Adrenal gland (tissue), 12 donors: ENCODE data around the gene TRIM66. TPM values are rescaled to one million over a fixed set of nuclear protein-coding genes. Genes with fewer than 3 reads are reported as not detected.

Source experiments
- DNase-seq, 7 donors: peaks; one replicate each; pipeline ENCODE4 v3.0.0-alpha.2; 2019 to 2020
- H3K27ac ChIP-seq, 5 donors: fragments of 200-600 bp; sonication (generic) in 4 of 5; 1 replicate in 3 of 5; 2 replicates in 2 of 5; pipeline versions ENCODE4 v1.5.1 to v1.8.0; 2016 to 2020; ENCODE audit warnings: mild to moderate bottlenecking in 1 of 5
- H3K27me3 ChIP-seq: fragments of 200-600 bp; 2 replicates; pipeline ENCODE4 v1.8.0; 2021
- H3K36me3 ChIP-seq, 2 donors: fragments of 200-600 bp; replicated peaks in 1 of 2; 1 replicate in 1 of 2; 2 replicates in 1 of 2; pipeline versions ENCODE4 v1.5.1 to v1.8.0; 2018 to 2022
- H3K4me1 ChIP-seq, 2 donors: fragments of 200-600 bp; replicated peaks in 1 of 2; 1 replicate in 1 of 2; 2 replicates in 1 of 2; pipeline versions ENCODE4 v1.5.1 to v1.8.0; 2018 to 2021
- H3K4me3 ChIP-seq, 4 donors: fragments of 200-600 bp; sonication (generic) in 3 of 4; one replicate each; pipeline ENCODE4 v1.5.1; 2016 to 2018
- H3K9me3 ChIP-seq, 3 donors: fragments of 200-600 bp; sonication (generic) in 1 of 3; replicated peaks in 1 of 3; 1 replicate in 2 of 3; 2 replicates in 1 of 3; pipeline versions ENCODE4 v1.5.1 to v1.8.0; 2016 to 2021
- CTCF ChIP-seq, 6 experiments: fragments of 450-650 bp in 4 of 6; fragments of 200-600 bp in 2 of 6; sonication (generic) in 1 of 6; IDR thresholded peaks; 1 replicate in 5 of 6; 2 replicates in 1 of 6; pipeline versions ENCODE4 v1.5.1 to v1.8.0; 2016 to 2021; ENCODE audit warnings: antibody characterized with exemption in 6 of 6, mild to moderate bottlenecking in 2 of 6, moderate library complexity in 1 of 6
- POLR2A ChIP-seq, 2 donors: fragments of 450-650 bp; IDR thresholded peaks; one replicate each; pipeline ENCODE4 v1.6.1; 2017; ENCODE audit warnings: antibody characterized with exemption in 2 of 2, mild to moderate bottlenecking in 2 of 2, moderate library complexity in 1 of 2
- WGBS, 4 donors: extraction: QIAGEN DNeasy Blood & Tissue Kit in 2 of 4; methylation state at CpG; one replicate each; pipeline versions ENCODE4 v1.1.5 to v1.1.7; 2013 to 2017; 5-methylcytosine and 5-hydroxymethylcytosine counted together
- intact Hi-C, 2 donors: fragments of 100-400 bp; cut with DNase I; formaldehyde crosslinking; loops; one replicate each; pipeline versions ENCODE4 v1.14.1 to v1.15.0; 2022 to 2023
- polyA plus RNA-seq, 3 donors: library from polyadenylated mRNA; stranded (reverse); fragments of 200-250 nt in 2 of 3; fragments of 350-450 nt in 1 of 3; fragmentation: Illumina TruSeq in 1 of 3; extraction: RNeasy Lipid Tissue Mini Kit (QIAGEN cat#74804) in 1 of 3; gene quantifications; one replicate each; pipeline ENCODE4 v1.2.3, GENCODE V29; 2013 to 2014
- total RNA-seq, 9 donors: library from RNA; depleted of rRNA in 4 of 9; stranded (reverse); fragments of >200 nt in 4 of 9; fragments of 120-200 nt in 1 of 9; fragmentation: NEBNext Ultra II Directional in 1 of 9; extraction: Animal tissue kit (Norgen Biotek cat#: 25700) in 1 of 9; gene quantifications; one replicate each; pipeline versions ENCODE4 v1.1.0 to v1.2.4, GENCODE V29; 2013 to 2023
- donor health status: healthy with polysubstance abuse.
- donor health status: Bipolar disorder and iron deficiency.
- donor health status: DM: yes; HTN: yes; CAD: no.
- donor health status: DM: no; HTN: no; CAD: no.
- donor health status: DM: no; HTN: no; CAD: no.
- donor health status: DM: yes; HTN: yes; CAD: no.

TRIM66 gene
- total and polyA plus RNA-seq, 12 donors, result 3.6 to 18.4 (median 8.3) TPM

GRCh38 chr11:8638300-8638699, 44.2 kb downstream of the TRIM66 start:
- no peak for DNase-seq
- TF ChIP-seq POLR2A (IDR thresholded peaks at IDR 0.05) (no peak), CTCF (IDR thresholded peaks at IDR 0.05) (no peak)
- H3K27me3 ChIP-seq, result no peaks in the 10 kb centered on the region
- H3K9me3 ChIP-seq, result no peaks in the 10 kb centered on the region
- no peak overlapping the region for H3K4me3 ChIP-seq
- H3K36me3 ChIP-seq, result peaks cover 0 to 36% of the 10 kb centered on the region in 2 donors
- intact Hi-C loops, result no loop called here
- no peak overlapping the region for H3K27ac ChIP-seq
- no peaks in the 10 kb centered on the region for H3K4me1 ChIP-seq
- WGBS, 4 donors, result 86 to 96% (median 94%) methylated on average over 4 to 5 of the region's 5 CpGs

- peaks cover 0 to 25% of the 10 kb centered on the region in 2 donors for H3K36me3 ChIP-seq
- no peak overlapping the region for H3K27ac ChIP-seq
- no peaks in the 10 kb centered on the region for H3K4me1 ChIP-seq
- intact Hi-C loops, result no loop called here
- TF ChIP-seq CTCF (IDR thresholded peaks at IDR 0.05) (no peak), POLR2A (IDR thresholded peaks at IDR 0.05) (no peak)
- H3K27me3 ChIP-seq, result no peaks in the 10 kb centered on the region
- no peak overlapping the region for H3K4me3 ChIP-seq
- H3K9me3 ChIP-seq, result no peaks in the 10 kb centered on the region
- 72 to 100% (median 96%) methylated on average over 2 of the region's 2 CpGs for WGBS, 4 donors
- no peak for DNase-seq
Measured at GRCh38 chr11:8636127-8636526, 46.3 kb downstream of the TRIM66 start.

- Histone ChIP-seq H3K27me3 (no peaks in the 10 kb centered on the region), H3K27ac (no peak overlapping the region), H3K36me3 (peaks cover 0 to 18% of the 10 kb centered on the region in 2 donors), H3K4me3 (no peak overlapping the region), H3K4me1 (no peaks in the 10 kb centered on the region), H3K9me3 (no peaks in the 10 kb centered on the region)
- DNase-seq, result no peak
- TF ChIP-seq POLR2A (IDR thresholded peaks at IDR 0.05) (no peak), CTCF (IDR thresholded peaks at IDR 0.05) (no peak)
- WGBS, 4 donors, result 94 to 97% (median 95%) methylated on average over 6 of the region's 6 CpGs
- intact Hi-C loops, result no loop called here
Measured at GRCh38 chr11:8634498-8634897, 48.0 kb downstream of the TRIM66 start.

GRCh38 chr11:8631395-8632118, 50.9 kb downstream of the TRIM66 start:
- no peak for TF ChIP-seq POLR2A (IDR thresholded peaks at IDR 0.05)
- no peak for TF ChIP-seq CTCF (IDR thresholded peaks at IDR 0.05)
- intact Hi-C loops, result no loop called here
- Histone ChIP-seq H3K27ac (no peak overlapping the region), H3K36me3 (no peaks in the 10 kb centered on the region), H3K4me1 (no peaks in the 10 kb centered on the region), H3K9me3 (no peaks in the 10 kb centered on the region), H3K4me3 (no peak overlapping the region), H3K27me3 (no peaks in the 10 kb centered on the region)
- DNase-seq, result peak in 4 of 7 donors; percentile 24 to 58 (median 30)
- 78 to 82% (median 80%) methylated on average over 6 of the region's 6 CpGs for WGBS, 4 donors
